ENCODE results near the gene HLF.

- TF ChIP-seq CTCF (IDR thresholded peaks at IDR 0.05) (no peak), POLR2A (IDR thresholded peaks at IDR 0.05) (no peak)
Measured at GRCh38 chr17:55233840-55234239, 30.9 kb upstream of the HLF start.

All from lower leg skin (tissue), 3 donors.